ENCODE results near the gene ACTN1.

Gene ACTN1

DNA sequence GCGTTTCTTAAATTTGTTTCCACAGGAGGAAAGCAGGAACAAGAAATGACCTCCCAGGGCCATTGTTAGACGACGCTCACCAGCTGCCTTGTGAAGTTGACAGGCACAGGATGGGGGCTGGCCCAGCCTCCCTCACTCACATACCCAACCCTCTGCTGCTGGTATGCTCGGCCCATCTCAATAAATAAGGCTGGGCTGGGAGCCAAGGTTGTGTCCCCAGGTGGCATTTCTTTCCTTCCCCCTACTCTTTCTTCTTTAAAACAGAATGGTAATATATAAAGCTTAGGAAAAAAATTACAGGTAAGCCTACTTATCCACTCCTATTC lies 93.0 kb downstream of the ACTN1 start:
- ChIA-PET POLR2A (no interaction called here), CTCF (no interaction called here)
- no peak for DNase-seq (ENCODE audit: extremely low spot score)
- TF ChIP-seq NFRKB (IDR thresholded peaks at IDR 0.05), result no peak
- TF ChIP-seq L3MBTL2 (conservative IDR thresholded peaks at IDR 0.05), result no peak
- TF ChIP-seq CTBP1 (IDR thresholded peaks at IDR 0.05; ENCODE audit: borderline replicate concordance), result no peak
- TF ChIP-seq SUZ12 (IDR thresholded peaks at IDR 0.05), result no peak
- no peak for TF ChIP-seq ELF4 (IDR thresholded peaks at IDR 0.05)
- TF ChIP-seq TARDBP (IDR thresholded peaks at IDR 0.05), result no peak
- no peak for TF ChIP-seq ARNT (IDR thresholded peaks at IDR 0.05)
- TF ChIP-seq SP1 (IDR thresholded peaks at IDR 0.05), result no peak
- TF ChIP-seq FOXK2 (IDR thresholded peaks at IDR 0.05), result no peak
- no peak for TF ChIP-seq HDGF (IDR thresholded peaks at IDR 0.05; ENCODE audit: borderline replicate concordance)
- TF ChIP-seq ZNF384 (IDR thresholded peaks at IDR 0.05), result no peak
- TF ChIP-seq FOXM1 (IDR thresholded peaks at IDR 0.05; ENCODE audit: borderline replicate concordance), result no peak
- no peak for TF ChIP-seq FOXA1 (IDR thresholded peaks at IDR 0.05)
- TF ChIP-seq LEF1 (IDR thresholded peaks at IDR 0.05; ENCODE audit: borderline replicate concordance), result no peak

DNA sequence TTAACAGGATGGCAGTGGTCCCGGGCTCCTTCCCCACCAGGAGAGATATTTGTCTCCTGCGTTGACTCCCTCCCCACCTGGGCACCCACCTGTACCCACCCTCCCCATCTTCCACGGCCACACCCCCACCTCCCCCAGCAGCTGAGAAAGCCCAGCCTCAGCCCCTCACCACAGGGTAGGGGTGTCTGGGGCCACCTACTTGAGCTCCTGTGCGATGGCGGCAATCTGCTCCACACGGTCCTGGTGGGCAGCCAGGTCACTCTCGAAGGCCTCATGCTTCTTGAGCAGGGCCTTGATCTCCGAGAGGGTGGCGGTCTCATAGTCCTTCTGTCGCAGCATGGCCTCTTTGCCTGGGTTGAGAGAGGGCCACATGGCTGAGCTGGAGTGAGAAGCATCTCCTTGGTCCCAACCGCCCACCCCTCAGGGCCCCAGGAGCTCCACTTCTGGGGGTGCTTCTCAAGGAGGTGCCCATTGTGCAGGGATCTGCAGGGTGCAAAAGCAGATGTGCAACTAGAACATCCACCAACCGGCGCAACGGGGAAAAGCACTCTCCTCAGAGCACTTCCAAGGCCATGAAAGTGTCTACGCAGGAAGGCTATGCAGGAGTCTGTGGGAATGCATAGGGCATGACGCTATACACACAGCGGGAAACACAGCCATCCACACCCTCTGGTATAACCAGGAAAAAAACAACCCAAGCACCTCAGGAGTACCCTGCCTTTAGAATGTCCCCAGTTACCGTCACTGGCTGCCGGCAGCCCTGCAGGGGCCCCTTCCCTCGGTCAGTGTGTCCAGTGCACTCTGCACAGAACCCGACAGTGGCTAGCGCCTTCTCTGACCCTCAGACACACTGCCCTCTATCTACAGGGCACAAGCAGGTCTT lies 93.6 kb downstream of the ACTN1 start:
- TF ChIP-seq TARDBP (IDR thresholded peaks at IDR 0.05), result no peak
- TF ChIP-seq HDGF (IDR thresholded peaks at IDR 0.05; ENCODE audit: borderline replicate concordance), result no peak
- no peak for TF ChIP-seq ZNF384 (IDR thresholded peaks at IDR 0.05)
- TF ChIP-seq, protein P1, sequence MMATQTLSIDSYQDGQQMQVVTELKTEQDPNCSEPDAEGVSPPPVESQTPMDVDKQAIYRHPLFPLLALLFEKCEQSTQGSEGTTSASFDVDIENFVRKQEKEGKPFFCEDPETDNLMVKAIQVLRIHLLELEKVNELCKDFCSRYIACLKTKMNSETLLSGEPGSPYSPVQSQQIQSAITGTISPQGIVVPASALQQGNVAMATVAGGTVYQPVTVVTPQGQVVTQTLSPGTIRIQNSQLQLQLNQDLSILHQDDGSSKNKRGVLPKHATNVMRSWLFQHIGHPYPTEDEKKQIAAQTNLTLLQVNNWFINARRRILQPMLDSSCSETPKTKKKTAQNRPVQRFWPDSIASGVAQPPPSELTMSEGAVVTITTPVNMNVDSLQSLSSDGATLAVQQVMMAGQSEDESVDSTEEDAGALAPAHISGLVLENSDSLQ (IDR thresholded peaks at IDR 0.05), result no peak
- TF ChIP-seq L3MBTL2 (conservative IDR thresholded peaks at IDR 0.05), result no peak
- TF ChIP-seq SUZ12 (IDR thresholded peaks at IDR 0.05), result no peak
- no peak for TF ChIP-seq FOXA1 (IDR thresholded peaks at IDR 0.05)
- DNase-seq (ENCODE audit: extremely low spot score), result no peak
- ChIA-PET POLR2A (no interaction called here), CTCF (no interaction called here)

DNA sequence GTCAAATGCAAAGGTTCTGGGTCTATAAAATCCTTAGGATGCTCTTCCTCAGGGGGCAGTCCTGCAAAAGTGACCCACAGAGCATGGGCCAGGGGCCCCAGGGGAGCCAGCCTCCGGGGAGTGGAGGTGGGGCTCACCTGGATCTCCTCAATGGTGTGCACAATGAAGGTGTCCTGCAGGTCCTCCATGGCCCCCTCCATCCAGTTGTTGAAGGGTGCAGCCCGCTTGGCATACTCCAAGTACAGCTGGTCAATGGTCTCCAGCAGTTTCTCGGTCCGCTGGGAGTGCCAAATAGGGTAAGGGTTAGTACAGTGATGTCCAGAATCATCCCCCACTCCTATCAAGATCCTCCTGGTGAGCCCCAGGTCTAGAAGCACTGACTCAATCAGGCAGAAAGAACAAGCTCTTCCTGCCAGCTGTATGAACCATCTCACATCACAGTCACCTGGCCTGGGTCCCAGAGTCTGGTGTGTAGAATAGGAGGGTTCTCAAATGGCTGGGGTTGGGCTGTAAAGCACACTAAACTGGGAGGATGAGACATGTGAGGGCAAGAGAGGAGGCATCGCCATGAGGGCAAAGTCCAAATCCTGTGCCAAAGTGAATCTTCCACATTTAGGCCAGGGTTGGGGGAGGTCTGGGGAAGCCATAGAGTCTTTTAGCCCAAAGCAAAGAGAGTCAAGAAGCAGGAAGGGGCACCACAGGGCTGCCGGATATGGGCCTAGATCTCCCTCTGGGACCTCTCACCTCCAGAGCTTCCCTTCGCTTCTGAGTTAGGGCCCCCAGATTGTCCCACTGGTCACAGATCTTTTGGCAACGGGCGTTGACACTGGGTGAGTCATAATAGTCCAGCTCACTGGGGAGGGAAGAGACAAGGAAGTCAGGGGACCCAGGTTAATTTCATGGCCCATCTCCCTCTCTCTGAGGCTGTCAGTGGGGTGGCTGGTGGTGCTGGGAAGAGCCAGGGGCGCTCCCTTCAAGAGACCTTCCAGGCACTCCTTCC lies 94.8 kb downstream of the ACTN1 start:
- CTCF ChIA-PET, result interaction anchor here (0.8 kb wide), 1 partner anchor 728 kb away, joined by 3 read pairs; no protein-coding TSS in a partner anchor
- POLR2A ChIA-PET, result no interaction called here

DNA sequence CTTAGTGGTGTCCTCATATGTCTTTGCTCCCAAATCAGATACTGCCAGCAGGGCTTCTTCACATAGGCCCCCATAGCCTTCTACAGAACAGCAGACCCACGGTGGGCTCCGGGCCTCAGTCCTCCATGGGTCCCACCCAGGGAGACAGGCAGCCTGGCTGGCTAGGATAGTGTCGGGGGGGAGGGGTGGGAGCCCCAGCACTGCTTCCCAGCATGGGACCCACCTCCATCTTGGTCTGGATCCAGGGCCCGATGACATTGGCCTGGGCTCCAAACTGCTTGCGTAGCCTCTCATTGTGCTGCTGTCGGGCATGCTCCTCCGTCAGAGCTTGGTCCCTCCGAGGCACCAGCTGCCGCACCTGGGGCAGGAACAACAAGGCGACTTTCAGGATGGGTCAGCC lies 96.9 kb downstream of the ACTN1 start:
- TF ChIP-seq NFRKB (IDR thresholded peaks at IDR 0.05) (no peak), HDGF (IDR thresholded peaks at IDR 0.05; ENCODE audit: borderline replicate concordance) (no peak), FOXA1 (IDR thresholded peaks at IDR 0.05) (no peak), ARNT (IDR thresholded peaks at IDR 0.05) (no peak), BHLHE40 (IDR thresholded peaks at IDR 0.05; ENCODE audit: borderline replicate concordance) (no peak), FOXK2 (IDR thresholded peaks at IDR 0.05) (no peak), ELF4 (IDR thresholded peaks at IDR 0.05) (no peak), TARDBP (IDR thresholded peaks at IDR 0.05) (no peak), FOXM1 (IDR thresholded peaks at IDR 0.05; ENCODE audit: borderline replicate concordance) (no peak), CTBP1 (IDR thresholded peaks at IDR 0.05; ENCODE audit: borderline replicate concordance) (no peak), SUZ12 (IDR thresholded peaks at IDR 0.05) (no peak), L3MBTL2 (conservative IDR thresholded peaks at IDR 0.05) (no peak), SP1 (IDR thresholded peaks at IDR 0.05) (no peak), ZNF384 (IDR thresholded peaks at IDR 0.05) (no peak), LEF1 (IDR thresholded peaks at IDR 0.05; ENCODE audit: borderline replicate concordance) (no peak)
- TF ChIP-seq, protein P1 (IDR thresholded peaks at IDR 0.05), result no peak
- ChIA-PET CTCF (no interaction called here), POLR2A (no interaction called here)
- no peak for DNase-seq (ENCODE audit: extremely low spot score)

More for the DNA sequence above, 94.8 kb downstream of the ACTN1 start:
- TF ChIP-seq NFRKB (IDR thresholded peaks at IDR 0.05) (no peak), L3MBTL2 (conservative IDR thresholded peaks at IDR 0.05) (no peak), FOXK2 (IDR thresholded peaks at IDR 0.05) (no peak), FOXA1 (IDR thresholded peaks at IDR 0.05) (no peak), BHLHE40 (IDR thresholded peaks at IDR 0.05; ENCODE audit: borderline replicate concordance) (no peak), SP1 (IDR thresholded peaks at IDR 0.05) (no peak), CTBP1 (IDR thresholded peaks at IDR 0.05; ENCODE audit: borderline replicate concordance) (no peak), ZNF384 (IDR thresholded peaks at IDR 0.05) (no peak), HDGF (IDR thresholded peaks at IDR 0.05; ENCODE audit: borderline replicate concordance) (no peak), FOXM1 (IDR thresholded peaks at IDR 0.05; ENCODE audit: borderline replicate concordance) (no peak), ELF4 (IDR thresholded peaks at IDR 0.05) (no peak), ARNT (IDR thresholded peaks at IDR 0.05) (no peak)
- DNase-seq (ENCODE audit: extremely low spot score), result no peak

DNA sequence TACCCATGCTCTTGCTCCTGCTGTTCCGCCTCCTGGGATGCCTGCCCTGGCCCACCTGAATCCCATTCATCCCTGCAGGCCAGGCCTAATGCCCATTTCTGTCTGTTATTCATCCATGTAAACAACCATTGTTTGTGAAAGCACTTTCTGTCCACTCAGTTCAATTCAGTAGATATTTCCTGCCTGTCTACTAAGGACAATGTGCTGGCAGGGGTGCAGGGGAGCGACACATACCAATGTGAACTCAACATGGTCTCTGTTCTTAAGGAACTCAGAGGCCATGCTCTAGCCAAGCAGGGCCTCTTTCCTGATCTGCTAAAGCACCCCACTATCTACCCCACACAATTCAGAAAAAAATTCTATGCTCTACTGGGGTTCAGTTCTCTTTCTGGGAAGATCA lies 97.7 kb downstream of the ACTN1 start:
- ChIA-PET POLR2A (no interaction called here), CTCF (no interaction called here)
- DNase-seq (ENCODE audit: extremely low spot score), result no peak
- no peak for TF ChIP-seq BHLHE40 (IDR thresholded peaks at IDR 0.05; ENCODE audit: borderline replicate concordance)
- no peak for TF ChIP-seq ELF4 (IDR thresholded peaks at IDR 0.05)
- TF ChIP-seq ZNF384 (IDR thresholded peaks at IDR 0.05), result no peak
- TF ChIP-seq TARDBP (IDR thresholded peaks at IDR 0.05), result no peak
- no peak for TF ChIP-seq SUZ12 (IDR thresholded peaks at IDR 0.05)
- no peak for TF ChIP-seq ARNT (IDR thresholded peaks at IDR 0.05)
- no peak for TF ChIP-seq HDGF (IDR thresholded peaks at IDR 0.05; ENCODE audit: borderline replicate concordance)
- no peak for TF ChIP-seq NFRKB (IDR thresholded peaks at IDR 0.05)
- TF ChIP-seq L3MBTL2 (conservative IDR thresholded peaks at IDR 0.05), result no peak
- TF ChIP-seq SP1 (IDR thresholded peaks at IDR 0.05), result no peak
- no peak for TF ChIP-seq FOXK2 (IDR thresholded peaks at IDR 0.05)
- TF ChIP-seq FOXA1 (IDR thresholded peaks at IDR 0.05), result no peak
- TF ChIP-seq CTBP1 (IDR thresholded peaks at IDR 0.05; ENCODE audit: borderline replicate concordance), result no peak
- no peak for TF ChIP-seq LEF1 (IDR thresholded peaks at IDR 0.05; ENCODE audit: borderline replicate concordance)
- no peak for TF ChIP-seq FOXM1 (IDR thresholded peaks at IDR 0.05; ENCODE audit: borderline replicate concordance)
- TF ChIP-seq, protein P1 (IDR thresholded peaks at IDR 0.05), result no peak
